ENCODE measurements around the gene BAZ2A.

DNA sequence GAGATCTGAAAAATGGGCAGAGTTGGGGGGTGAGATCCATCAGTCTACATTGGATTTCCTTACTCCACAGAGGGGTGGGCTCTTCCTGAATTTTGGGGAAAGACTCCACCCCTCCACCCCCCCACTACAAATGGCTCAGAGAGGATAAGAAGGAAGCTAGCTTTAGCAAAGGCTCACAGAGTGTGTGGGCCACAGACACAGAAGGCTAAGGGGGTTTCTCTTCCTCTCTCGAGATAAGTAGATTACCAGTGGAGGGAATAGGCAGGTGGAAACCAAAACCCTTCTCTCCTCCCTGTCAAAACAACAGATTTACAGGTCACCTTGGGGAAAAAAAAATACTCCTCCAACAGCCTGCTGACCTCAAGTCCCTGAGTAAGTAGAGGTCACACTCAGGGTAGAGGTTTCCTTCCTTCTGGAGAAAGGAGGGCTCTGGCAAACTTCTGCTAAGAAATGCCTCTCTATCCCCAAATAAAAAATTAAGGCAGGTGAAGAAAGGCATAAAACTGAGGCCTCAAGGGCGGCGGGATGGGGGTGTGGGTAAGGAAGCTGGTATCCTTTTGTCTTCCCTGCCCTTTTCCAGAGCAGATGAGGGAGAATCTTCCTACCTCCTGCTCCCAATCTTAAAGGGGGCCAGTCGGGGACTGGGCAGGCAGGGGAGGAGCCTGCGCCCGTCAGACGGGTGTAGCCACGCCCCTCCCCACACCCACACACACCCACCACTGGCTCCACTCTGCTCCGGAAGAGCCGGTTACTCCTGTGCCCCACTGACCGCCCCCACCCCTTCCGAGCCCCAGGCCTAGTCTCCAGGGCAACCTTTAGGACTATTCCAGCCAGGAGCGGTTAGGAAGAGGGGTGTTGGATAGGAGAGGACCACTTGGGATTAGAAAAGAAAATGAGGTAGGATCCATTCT lies 1.9 kb upstream of the BAZ2A start:
- TF ChIP-seq, protein P1, sequence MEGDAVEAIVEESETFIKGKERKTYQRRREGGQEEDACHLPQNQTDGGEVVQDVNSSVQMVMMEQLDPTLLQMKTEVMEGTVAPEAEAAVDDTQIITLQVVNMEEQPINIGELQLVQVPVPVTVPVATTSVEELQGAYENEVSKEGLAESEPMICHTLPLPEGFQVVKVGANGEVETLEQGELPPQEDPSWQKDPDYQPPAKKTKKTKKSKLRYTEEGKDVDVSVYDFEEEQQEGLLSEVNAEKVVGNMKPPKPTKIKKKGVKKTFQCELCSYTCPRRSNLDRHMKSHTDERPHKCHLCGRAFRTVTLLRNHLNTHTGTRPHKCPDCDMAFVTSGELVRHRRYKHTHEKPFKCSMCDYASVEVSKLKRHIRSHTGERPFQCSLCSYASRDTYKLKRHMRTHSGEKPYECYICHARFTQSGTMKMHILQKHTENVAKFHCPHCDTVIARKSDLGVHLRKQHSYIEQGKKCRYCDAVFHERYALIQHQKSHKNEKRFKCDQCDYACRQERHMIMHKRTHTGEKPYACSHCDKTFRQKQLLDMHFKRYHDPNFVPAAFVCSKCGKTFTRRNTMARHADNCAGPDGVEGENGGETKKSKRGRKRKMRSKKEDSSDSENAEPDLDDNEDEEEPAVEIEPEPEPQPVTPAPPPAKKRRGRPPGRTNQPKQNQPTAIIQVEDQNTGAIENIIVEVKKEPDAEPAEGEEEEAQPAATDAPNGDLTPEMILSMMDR (IDR thresholded peaks at IDR 0.05 in 8 of 11, conservative IDR thresholded peaks at IDR 0.05 in 3 of 11) = no peak
- TF ChIP-seq POLR2A (IDR thresholded peaks at IDR 0.05) = no peak
- TF ChIP-seq POLR2AphosphoS5 (IDR thresholded peaks at IDR 0.05) = peak; percentile 26 to 58 (median 44)

All from spleen (tissue), 7 donors.